Measurements from ENCODE around the gene ERP27.

The ERP27 gene

DNA sequence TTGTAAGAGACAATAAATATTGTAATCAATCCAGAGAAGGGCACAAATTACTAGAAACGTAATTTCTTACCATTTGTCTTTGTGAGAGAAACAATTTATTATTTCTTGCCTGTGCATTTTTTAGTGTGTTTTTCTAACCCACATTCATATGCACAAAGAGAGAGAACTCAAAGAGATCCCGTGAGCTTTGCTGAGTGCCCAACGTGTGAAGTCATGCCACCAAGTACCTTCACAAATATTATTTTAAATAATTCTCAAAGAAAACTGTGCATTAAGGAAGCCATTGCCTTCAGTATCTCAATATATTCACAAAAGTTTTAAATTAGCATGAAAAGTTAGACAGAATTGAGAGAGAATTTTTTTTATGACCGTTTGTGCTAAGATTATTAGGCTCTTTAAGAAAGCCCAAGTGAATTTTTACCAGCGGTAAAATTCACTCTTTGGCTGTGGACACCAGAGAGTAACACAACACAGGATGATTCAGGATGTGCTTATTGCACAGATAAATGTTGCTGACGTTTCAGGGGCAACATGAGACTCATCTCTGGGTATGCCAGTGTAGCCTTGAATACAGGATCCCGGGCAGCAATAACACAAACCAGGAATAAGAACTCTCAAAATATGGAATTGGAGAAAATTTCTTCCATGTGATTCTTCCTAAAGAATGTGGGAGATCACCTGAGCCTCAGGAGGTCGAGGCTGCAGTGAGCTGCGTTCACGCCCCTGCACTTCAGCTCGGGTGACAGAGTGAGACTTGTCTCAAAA, 20.2 kb upstream of the ERP27 start:
- no peak overlapping the region for H4K12ac ChIP-seq (ENCODE audit: low read depth, low read length)
- peaks cover 15 to 23% of the 10 kb centered on the region in 2 experiments for H3K4me1 ChIP-seq (ENCODE audit: control insufficient read depth in 1 of 2, insufficient read depth in 2 of 2, low read length in 2 of 2)
- H3K18ac ChIP-seq (ENCODE audit: low read length) = no peak overlapping the region
- no peaks in the 10 kb centered on the region for H3K9me3 ChIP-seq (ENCODE audit: insufficient read depth, low read depth, low read length)
- H2BK5ac ChIP-seq (ENCODE audit: low read depth, low read length, poor library complexity) = peak overlapping the region; percentile 96
- WGBS (ENCODE audit: extremely low coverage, insufficient coverage, insufficient read length) = no CpG with 5 or more reads among the region's 11 CpGs
- DNase-seq = peak in 1 of 2 donors; percentile 19
- peak overlapping the region; percentile 45 for H2AK5ac ChIP-seq (ENCODE audit: low read length)
- no peak overlapping the region for H2AFZ ChIP-seq (ENCODE audit: insufficient read depth, low read length, poor library complexity)
- H4K8ac ChIP-seq (ENCODE audit: low read depth, low read length) = no peak overlapping the region
- H3K79me1 ChIP-seq (ENCODE audit: low read length) = peaks cover 22% of the 10 kb centered on the region
- peak overlapping the region; percentile 45 for H2BK12ac ChIP-seq (ENCODE audit: low read length)
- no peak overlapping the region for H3K23ac ChIP-seq (ENCODE audit: low read length)
- H3K9ac ChIP-seq (ENCODE audit: low read length) = no peak overlapping the region
- no peaks in the 10 kb centered on the region for H3K36me3 ChIP-seq (ENCODE audit: control insufficient read depth in 1 of 2, insufficient read depth in 2 of 2, low read length in 2 of 2)
- peak overlapping the region; percentile 53 for H3K14ac ChIP-seq (ENCODE audit: low read length)
- H3K4ac ChIP-seq (ENCODE audit: low read depth, low read length) = no peak overlapping the region
- H3K27ac ChIP-seq (ENCODE audit: low read depth, low read length) = peak overlapping the region; percentile 59
- no peaks in the 10 kb centered on the region for H3K79me2 ChIP-seq (ENCODE audit: control insufficient read depth, insufficient read depth, low read length, poor library complexity)
- H3K27me3 ChIP-seq (ENCODE audit: insufficient read depth, low read length) = no peaks in the 10 kb centered on the region
- no peak overlapping the region for H3K4me2 ChIP-seq (ENCODE audit: low read length)
- H4K91ac ChIP-seq (ENCODE audit: low read depth, low read length) = peak overlapping the region; percentile 93
- H3K4me3 ChIP-seq (ENCODE audit: low read depth, low read length) = no peak overlapping the region
- H2BK120ac ChIP-seq (ENCODE audit: insufficient read depth, low read length, poor library complexity) = peak overlapping the region; percentile 36

DNA sequence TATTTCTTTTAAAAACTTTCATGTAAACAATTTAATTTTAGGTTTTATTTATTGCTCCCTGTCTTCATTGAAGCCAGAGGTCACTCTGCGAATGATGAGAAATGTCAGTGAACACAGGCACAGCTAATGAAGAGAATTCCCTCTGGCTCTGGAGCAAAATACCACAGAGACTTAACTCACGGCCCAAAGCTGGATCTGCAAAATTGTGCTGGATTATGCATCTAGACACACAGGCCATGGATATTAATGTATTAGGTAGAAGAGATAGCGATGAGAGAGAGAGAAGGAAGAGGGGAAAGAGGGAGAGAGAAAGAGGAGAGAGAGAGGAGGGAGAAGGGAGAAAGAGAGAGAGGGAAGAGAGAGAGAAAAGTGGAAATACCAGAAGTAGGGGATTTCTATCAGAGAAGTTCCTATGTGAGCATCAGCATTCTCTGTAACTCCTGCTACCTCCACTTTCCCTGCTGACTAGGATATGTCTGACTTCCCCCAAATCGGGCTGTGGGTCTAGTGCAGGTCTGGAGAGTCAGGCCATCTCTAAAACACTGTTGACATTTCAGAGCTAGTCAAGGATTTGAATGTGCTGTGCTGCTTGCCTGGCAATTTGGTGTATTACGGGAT, 19.3 kb upstream of the ERP27 start:
- Histone ChIP-seq H2AFZ (ENCODE audit: insufficient read depth, low read length, poor library complexity) (no peak overlapping the region), H2BK12ac (ENCODE audit: low read length) (peak overlapping the region; percentile 98)
- 88% methylated on average over 1 of the region's 5 CpGs for WGBS (ENCODE audit: extremely low coverage, insufficient coverage, insufficient read length)

DNA sequence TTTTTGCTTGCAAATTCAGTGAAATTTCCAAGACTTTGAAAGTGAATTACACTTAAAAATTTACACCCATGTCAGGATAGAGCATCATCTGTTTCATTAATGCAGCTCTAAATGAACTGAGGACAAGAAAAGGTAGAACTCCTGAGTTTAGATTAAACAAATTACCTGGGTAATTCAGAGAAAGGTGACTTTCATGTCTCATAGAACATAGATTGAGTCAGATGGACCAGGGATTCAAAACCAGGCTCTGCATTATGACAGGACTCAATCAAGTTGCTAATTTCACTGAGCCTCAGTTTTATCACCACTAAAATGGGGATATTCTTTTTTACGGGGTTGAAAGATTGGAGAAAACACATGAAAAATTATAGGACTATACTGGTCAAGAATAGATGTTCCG, 18.6 kb upstream of the ERP27 start:
- no peak overlapping the region for H2BK12ac ChIP-seq (ENCODE audit: low read length)

More for the DNA sequence above, 19.3 kb upstream of the ERP27 start:
- H3K23ac ChIP-seq (ENCODE audit: low read length) = no peak overlapping the region
- H4K12ac ChIP-seq (ENCODE audit: low read depth, low read length) = peak overlapping the region; percentile 73
- H3K9me3 ChIP-seq (ENCODE audit: insufficient read depth, low read depth, low read length) = no peaks in the 10 kb centered on the region
- no peaks in the 10 kb centered on the region for H3K27me3 ChIP-seq (ENCODE audit: insufficient read depth, low read length)
- peak overlapping the region; percentile 83 for H4K8ac ChIP-seq (ENCODE audit: low read depth, low read length)
- peak overlapping the region; percentile 96 for H2AK5ac ChIP-seq (ENCODE audit: low read length)
- H3K4me3 ChIP-seq (ENCODE audit: low read depth, low read length) = no peak overlapping the region
- peak overlapping the region; percentile 91 for H3K18ac ChIP-seq (ENCODE audit: low read length)
- peak overlapping the region; percentile 89 for H2BK120ac ChIP-seq (ENCODE audit: insufficient read depth, low read length, poor library complexity)
- peak overlapping the region; percentile 71 for H3K4ac ChIP-seq (ENCODE audit: low read depth, low read length)
- H4K91ac ChIP-seq (ENCODE audit: low read depth, low read length) = peak overlapping the region; percentile 93
- H3K4me2 ChIP-seq (ENCODE audit: low read length) = no peak overlapping the region
- H3K9ac ChIP-seq (ENCODE audit: low read length) = no peak overlapping the region
- H3K4me1 ChIP-seq (ENCODE audit: control insufficient read depth in 1 of 2, insufficient read depth in 2 of 2, low read length in 2 of 2) = peaks cover 16 to 23% of the 10 kb centered on the region in 2 experiments
- peak overlapping the region; percentile 96 for H2BK5ac ChIP-seq (ENCODE audit: low read depth, low read length, poor library complexity)
- H3K79me1 ChIP-seq (ENCODE audit: low read length) = peaks cover 25% of the 10 kb centered on the region
- peak overlapping the region; percentile 79 for H3K14ac ChIP-seq (ENCODE audit: low read length)
- DNase-seq = peak in 1 of 2 donors; percentile 30
- H3K27ac ChIP-seq (ENCODE audit: low read depth, low read length) = peak overlapping the region; percentile 59
- H3K36me3 ChIP-seq (ENCODE audit: control insufficient read depth in 1 of 2, insufficient read depth in 2 of 2, low read length in 2 of 2) = no peaks in the 10 kb centered on the region
- no peaks in the 10 kb centered on the region for H3K79me2 ChIP-seq (ENCODE audit: control insufficient read depth, insufficient read depth, low read length, poor library complexity)

GRCh38 chr12:14956024-14956891, 17.9 kb upstream of the ERP27 start:
- Histone ChIP-seq H3K79me1 (ENCODE audit: low read length) (peaks cover 27% of the 10 kb centered on the region), H2AFZ (ENCODE audit: insufficient read depth, low read length, poor library complexity) (no peak overlapping the region), H2AK5ac (ENCODE audit: low read length) (no peak overlapping the region), H3K36me3 (ENCODE audit: control insufficient read depth in 1 of 2, insufficient read depth in 2 of 2, low read length in 2 of 2) (no peaks in the 10 kb centered on the region), H4K8ac (ENCODE audit: low read depth, low read length) (no peak overlapping the region), H4K91ac (ENCODE audit: low read depth, low read length) (no peak overlapping the region), H3K4me1 (ENCODE audit: control insufficient read depth in 1 of 2, insufficient read depth in 2 of 2, low read length in 2 of 2) (peaks cover 19 to 24% of the 10 kb centered on the region in 2 experiments), H3K27me3 (ENCODE audit: insufficient read depth, low read length) (no peaks in the 10 kb centered on the region), H2BK5ac (ENCODE audit: low read depth, low read length, poor library complexity) (no peak overlapping the region), H3K23ac (ENCODE audit: low read length) (no peak overlapping the region), H2BK12ac (ENCODE audit: low read length) (no peak overlapping the region), H3K4ac (ENCODE audit: low read depth, low read length) (no peak overlapping the region), H3K4me3 (ENCODE audit: low read depth, low read length) (no peak overlapping the region), H3K14ac (ENCODE audit: low read length) (no peak overlapping the region), H3K9me3 (ENCODE audit: insufficient read depth, low read depth, low read length) (no peaks in the 10 kb centered on the region), H2BK120ac (ENCODE audit: insufficient read depth, low read length, poor library complexity) (no peak overlapping the region), H3K9ac (ENCODE audit: low read length) (peak overlapping the region; percentile 24), H3K79me2 (ENCODE audit: control insufficient read depth, insufficient read depth, low read length, poor library complexity) (no peaks in the 10 kb centered on the region), H3K27ac (ENCODE audit: low read depth, low read length) (no peak overlapping the region), H4K12ac (ENCODE audit: low read depth, low read length) (no peak overlapping the region), H3K18ac (ENCODE audit: low read length) (no peak overlapping the region), H3K4me2 (ENCODE audit: low read length) (no peak overlapping the region)
- DNase-seq = no peak
- WGBS (ENCODE audit: extremely low coverage, insufficient coverage, insufficient read length) = no CpG with 5 or more reads among the region's 9 CpGs

More for the DNA sequence above, 18.6 kb upstream of the ERP27 start:
- Histone ChIP-seq H3K79me2 (ENCODE audit: control insufficient read depth, insufficient read depth, low read length, poor library complexity) (no peaks in the 10 kb centered on the region), H3K4me2 (ENCODE audit: low read length) (no peak overlapping the region), H3K27me3 (ENCODE audit: insufficient read depth, low read length) (no peaks in the 10 kb centered on the region), H2AFZ (ENCODE audit: insufficient read depth, low read length, poor library complexity) (no peak overlapping the region), H2AK5ac (ENCODE audit: low read length) (no peak overlapping the region), H3K9ac (ENCODE audit: low read length) (no peak overlapping the region), H3K18ac (ENCODE audit: low read length) (no peak overlapping the region), H4K91ac (ENCODE audit: low read depth, low read length) (no peak overlapping the region), H3K9me3 (ENCODE audit: insufficient read depth, low read depth, low read length) (no peaks in the 10 kb centered on the region), H2BK5ac (ENCODE audit: low read depth, low read length, poor library complexity) (no peak overlapping the region), H4K8ac (ENCODE audit: low read depth, low read length) (no peak overlapping the region), H3K4ac (ENCODE audit: low read depth, low read length) (no peak overlapping the region), H3K27ac (ENCODE audit: low read depth, low read length) (peak overlapping the region; percentile 48), H3K23ac (ENCODE audit: low read length) (no peak overlapping the region), H3K4me3 (ENCODE audit: low read depth, low read length) (no peak overlapping the region), H3K4me1 (ENCODE audit: control insufficient read depth in 1 of 2, insufficient read depth in 2 of 2, low read length in 2 of 2) (peaks cover 17 to 26% of the 10 kb centered on the region in 2 experiments), H3K79me1 (ENCODE audit: low read length) (peaks cover 28% of the 10 kb centered on the region), H3K14ac (ENCODE audit: low read length) (no peak overlapping the region), H2BK120ac (ENCODE audit: insufficient read depth, low read length, poor library complexity) (no peak overlapping the region), H4K12ac (ENCODE audit: low read depth, low read length) (no peak overlapping the region), H3K36me3 (ENCODE audit: control insufficient read depth in 1 of 2, insufficient read depth in 2 of 2, low read length in 2 of 2) (no peaks in the 10 kb centered on the region)
- no CpG with 5 or more reads among the region's 2 CpGs for WGBS (ENCODE audit: extremely low coverage, insufficient coverage, insufficient read length)
- DNase-seq = no peak

Measured in trophoblast cell (in vitro differentiated cells and primary cell).